Colonic mucosa (tissue), 4 donors: ENCODE results near the gene SHD. TPM values are rescaled to one million over a fixed set of nuclear protein-coding genes. Genes with fewer than 3 reads are reported as not detected.

Experiments
- DNase-seq: peaks from one replicate; pipeline ENCODE4 v3.0.0-alpha.2; 2020
- H3K27ac ChIP-seq: fragments of 200-600 bp; one replicate; pipeline ENCODE4 v1.8.0; 2021
- H3K27me3 ChIP-seq: fragments of 200-600 bp; one replicate; pipeline ENCODE4 v1.8.0; 2021
- H3K36me3 ChIP-seq: fragments of 200-600 bp; one replicate; pipeline ENCODE4 v1.8.0; 2021
- H3K4me1 ChIP-seq: fragments of 200-600 bp; one replicate; pipeline ENCODE4 v1.8.0; 2021; ENCODE audit warnings: mild to moderate bottlenecking
- H3K4me3 ChIP-seq: fragments of 200-600 bp; one replicate; pipeline ENCODE4 v1.8.0; 2021
- H3K9ac ChIP-seq, 2 donors: one replicate each; pipeline ENCODE4 v1.7.0; 2013; ENCODE audit warnings: control low read depth in 2 of 2, low read depth in 2 of 2, low read length in 2 of 2
- H3K9me3 ChIP-seq: fragments of 200-600 bp; one replicate; pipeline ENCODE4 v1.8.0; 2021
- CTCF ChIP-seq: fragments of 200-600 bp; IDR thresholded peaks from one replicate; pipeline ENCODE4 v1.8.0; 2022; ENCODE audit warnings: antibody characterized with exemption, mild to moderate bottlenecking
- intact Hi-C: fragments of 100-400 bp; cut with DNase I; formaldehyde crosslinking; loops from one replicate; pipeline ENCODE4 v1.14.1; 2022
- total RNA-seq, 2 donors: library from RNA; stranded (reverse); fragmentation: NEBNext Ultra II Directional in 1 of 2; extraction: Animal tissue kit (Norgen Biotek cat#: 25700) in 1 of 2; gene quantifications; one replicate each; pipeline ENCODE4 v1.2.1, GENCODE V29; 2021
- donor health status: healthy.
- donor health status: DM: no; HTN: no; CAD: no.
- donor health status: DM: no; HTN: no; CAD: no.

The SHD gene
- total RNA-seq, 2 donors from 2014 or later, result 16.8 to 19.3 TPM

GRCh38 chr19:4246767-4247593 is 32.1 kb upstream of the SHD start, which contains the start of gene YJU2:
Gene YJU2, plus strand, starts transcription at chr19:4247080. Its CDS starts 67 bp downstream, at chr19:4247147.
- DNase-seq, result peak; percentile 100
- Histone ChIP-seq H3K36me3 (peaks cover 16% of the 10 kb centered on the region), H3K9me3 (no peaks in the 10 kb centered on the region), H3K27ac (peak within 1 kb of the TSS; percentile 96), H3K9ac (peak within 1 kb of the TSS; percentile 61 to 70), H3K27me3 (no peaks in the 10 kb centered on the region), H3K4me3 (peak within 1 kb of the TSS; percentile 63), H3K4me1 (no peaks in the 10 kb centered on the region)
- no peak for TF ChIP-seq CTCF
- intact Hi-C loops, result no loop called here

- Histone ChIP-seq H3K27ac (no peak overlapping the region), H3K4me1 (no peaks in the 10 kb centered on the region), H3K36me3 (peaks cover 17% of the 10 kb centered on the region), H3K9ac (no peak overlapping the region), H3K4me3 (no peak overlapping the region), H3K9me3 (no peaks in the 10 kb centered on the region), H3K27me3 (no peaks in the 10 kb centered on the region)
- intact Hi-C loops, result no loop called here
- no peak for TF ChIP-seq CTCF
- no peak for DNase-seq
Observed at GRCh38 chr19:4256563-4256962, 22.5 kb upstream of the SHD start.

GRCh38 chr19:4257025-4257424 is 22.0 kb upstream of the SHD start:
- no peak overlapping the region for H3K4me3 ChIP-seq
- TF ChIP-seq CTCF, result no peak
- H3K36me3 ChIP-seq, result peaks cover 17% of the 10 kb centered on the region
- intact Hi-C loops, result no loop called here
- H3K27me3 ChIP-seq, result no peaks in the 10 kb centered on the region
- H3K4me1 ChIP-seq, result no peaks in the 10 kb centered on the region
- no peaks in the 10 kb centered on the region for H3K9me3 ChIP-seq
- no peak overlapping the region for H3K27ac ChIP-seq
- DNase-seq, result no peak
- no peak overlapping the region for H3K9ac ChIP-seq

DNA sequence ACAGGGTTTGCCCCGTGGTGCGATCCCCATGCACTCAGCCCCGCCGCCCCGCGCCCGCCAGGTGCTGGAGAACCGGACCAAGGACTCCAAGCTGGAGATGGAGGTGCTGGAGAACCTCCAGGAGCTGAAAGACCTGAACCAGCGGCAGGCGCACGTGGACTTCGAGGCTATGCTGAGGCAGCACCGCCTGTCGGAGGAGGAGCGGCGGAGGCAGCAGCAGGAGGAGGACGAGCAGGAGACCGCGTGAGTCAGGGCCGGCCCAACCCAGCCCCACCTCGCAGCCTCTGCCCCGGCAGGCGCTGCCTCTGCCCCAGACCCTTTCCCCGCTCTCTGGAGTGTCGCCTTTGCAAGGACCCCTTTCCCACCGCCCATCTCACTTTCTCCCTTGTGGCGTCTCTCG is 20.9 kb upstream of the SHD start:
- H3K4me3 ChIP-seq, result no peak overlapping the region
- DNase-seq, result no peak
- TF ChIP-seq CTCF, result no peak

GRCh38 chr19:4260613-4261191 is 18.4 kb upstream of the SHD start:
- Histone ChIP-seq H3K27me3 (no peaks in the 10 kb centered on the region), H3K4me1 (no peaks in the 10 kb centered on the region), H3K36me3 (no peaks in the 10 kb centered on the region), H3K9me3 (no peaks in the 10 kb centered on the region), H3K4me3 (no peak overlapping the region), H3K27ac (no peak overlapping the region), H3K9ac (no peak overlapping the region)
- intact Hi-C loops, result no loop called here
- TF ChIP-seq CTCF, result no peak
- no peak for DNase-seq

More for the DNA sequence above, 20.9 kb upstream of the SHD start:
- intact Hi-C loops, result no loop called here
- Histone ChIP-seq H3K36me3 (peaks cover 11% of the 10 kb centered on the region), H3K27ac (no peak overlapping the region), H3K27me3 (no peaks in the 10 kb centered on the region), H3K4me1 (no peaks in the 10 kb centered on the region), H3K9me3 (no peaks in the 10 kb centered on the region), H3K9ac (no peak overlapping the region)
